ENCODE data around the gene PLA2G15. TPM values are rescaled to one million over a fixed set of nuclear protein-coding genes. Genes with fewer than 3 reads are reported as not detected.

The PLA2G15 gene
- total RNA-seq, 4 donors from 2014 or later: 24.0 to 42.9 (median 31.1) TPM

- ATAC-seq (ENCODE audit: low FRiP score) (peak; percentile 47), DNase-seq (ENCODE audit: low spot score) (no peak)
- TF ChIP-seq CTCF (IDR thresholded peaks at IDR 0.05): no peak
Observed at GRCh38 chr16:68310437-68310773, 65.2 kb downstream of the PLA2G15 start.

Small RNA genes within 50 kb of the gene (small RNA-seq; reads per million reads assigned to genes)
- gene RNU6-1262P: not detected

Other genes with a start within 250 kb of the PLA2G15 start
- 1 to 10 TPM; 4.0 to 8.7 (median 4.8) TPM for gene DPEP2, start 245.9 kb upstream of the PLA2G15 start, total RNA-seq
- not detected for gene DPEP2NB, start 229.5 kb upstream of the PLA2G15 start, total RNA-seq
- 10 to 100 TPM in 1 of 4 donors, 1 to 10 TPM in 3; 6.4 to 13.5 (median 6.8) TPM for gene DDX28, start 222.1 kb upstream of the PLA2G15 start, total RNA-seq
- 10 to 100 TPM in 2 of 4 donors, 1 to 10 TPM in 2; 6.7 to 17.9 (median 10.2) TPM for gene DUS2, start 222.1 kb upstream of the PLA2G15 start, total RNA-seq
- 10 to 100 TPM; 39.5 to 54.5 (median 45.6) TPM for gene NFATC3, start 160.0 kb upstream of the PLA2G15 start, total RNA-seq
- gene ESRP2, start 9.2 kb upstream of the PLA2G15 start, total RNA-seq: 1 to 10 TPM in 3 of 4 donors, not detected in 1; 1.9 to 6.5 (median 4.2) TPM
- 100 to 1,000 TPM; 129 to 181 (median 147) TPM for gene SLC7A6, start 19.2 kb downstream of the PLA2G15 start, total RNA-seq
- 10 to 100 TPM in 3 of 4 donors, 1 to 10 TPM in 1; 7.2 to 19.7 (median 14.7) TPM for gene SLC7A6OS, start 65.6 kb downstream of the PLA2G15 start, total RNA-seq
- gene PRMT7, start 65.6 kb downstream of the PLA2G15 start, total RNA-seq: 10 to 100 TPM; 22.3 to 56.7 (median 35.8) TPM
- gene SMPD3, start 203.1 kb downstream of the PLA2G15 start, total RNA-seq: 10 to 100 TPM in 2 of 4 donors, 1 to 10 TPM in 1, under 1 TPM in 1; 0.63 to 44.8 (median 8.1) TPM

Data from omental fat pad (tissue), 4 donors.